K562 (cell line): Measurements from ENCODE around the gene NTM. TPM values are rescaled to one million over a fixed set of nuclear protein-coding genes. Genes with fewer than 3 reads are reported as not detected.

Experiments used
- ATF7 ChIP-seq: fragments of 450-650 bp; IDR thresholded peaks from 2 replicates; pipeline ENCODE4 v1.7.1; 2014; ENCODE audit warnings: mild to moderate bottlenecking, moderate library complexity
- DDX20 ChIP-seq: fragments of 450-650 bp; IDR thresholded peaks from 2 replicates; pipeline ENCODE4 v1.6.1; 2016; ENCODE audit warnings: missing genetic modification characterization, low read depth, mild to moderate bottlenecking, missing compliant biosample characterization, moderate library complexity
- NBN ChIP-seq: fragments of 450-650 bp; IDR thresholded peaks from 2 replicates; pipeline ENCODE4 v1.6.1; 2016; ENCODE audit warnings: low read depth, mild to moderate bottlenecking
- NCOA2 ChIP-seq, 2 experiments: fragments of 450-650 bp; IDR thresholded peaks; 2 replicates each; pipeline ENCODE4 v1.6.1; 2018; ENCODE audit warnings: mild to moderate bottlenecking in 2 of 2, moderate library complexity in 1 of 2; ENCODE audit not compliant: partially characterized antibody in 2 of 2
- NFYB ChIP-seq: IDR thresholded peaks from 2 replicates; pipeline ENCODE4 v1.6.1; 2011; ENCODE audit warnings: mild to moderate bottlenecking, moderate library complexity; ENCODE audit not compliant: insufficient read length; ENCODE audit errors: extremely low read depth
- NR1H2 ChIP-seq: sonication (generic); formaldehyde crosslinking; IDR thresholded peaks from 2 replicates; pipeline ENCODE4 v1.4.0; 2020; ENCODE audit warnings: mild to moderate bottlenecking, missing genetic modification reagents
- POLR2AphosphoS5 ChIP-seq: IDR thresholded peaks from 2 replicates; pipeline ENCODE4 v1.6.1; 2011; ENCODE audit warnings: mild to moderate bottlenecking, low read depth, low read length, moderate library complexity; ENCODE audit not compliant: control insufficient read depth, insufficient read depth
- RNF219 ChIP-seq: fragments of 250-450 bp; sonication (Bioruptor Pico); IDR thresholded peaks from 2 replicates; pipeline ENCODE4 v1.5.0; 2022; ENCODE audit warnings: mild to moderate bottlenecking
- TCF7 ChIP-seq: sonication (generic); IDR thresholded peaks from 2 replicates; pipeline ENCODE4 v1.6.1; 2016; ENCODE audit warnings: antibody characterized with exemption, borderline replicate concordance
- ZNF318 ChIP-seq, 2 experiments: fragments of 450-650 bp; IDR thresholded peaks; 2 replicates each; pipeline ENCODE4 v1.6.1; 2016; ENCODE audit warnings: mild to moderate bottlenecking in 2 of 2, borderline replicate concordance in 1 of 2, low read depth in 1 of 2, moderate library complexity in 1 of 2
- polyA plus RNA-seq, 8 experiments: library from polyadenylated mRNA; depleted of rRNA in 4 of 8; stranded (reverse) in 5 of 8; unstranded in 3 of 8; fragments of >200 nt; fragmentation: Nextera tagmentation in 2 of 8; fragmentation: Illumina TruSeq in 1 of 8; extraction: Ambion mirVana in 2 of 8; extraction: Trizol in 1 of 8; gene quantifications; 2 replicates each; pipeline versions ENCODE4 v1.2.1 to v1.2.3, GENCODE V29; 2011 to 2014; ENCODE audit warnings: inconsistent platforms in 1 of 8, missing spikeins in 1 of 8
- total RNA-seq, 7 experiments: library from RNA; depleted of rRNA in 6 of 7; stranded (reverse); fragments of >200 nt in 6 of 7; fragmentation: Illumina TruSeq in 2 of 7; extraction: Trizol in 2 of 7; gene quantifications; 2 replicates each; pipeline versions ENCODE4 v1.2.1 to v1.2.3, GENCODE V29; 2011 to 2021; ENCODE audit warnings: low replicate concordance in 1 of 7

The NTM gene
- total and polyA plus RNA-seq, 9 of the 15 experiments (the other 6 are each of a cell fraction or from before 2014, with no cell fraction given): not detected

GRCh38 chr11:131750152-131750551 lies 379.7 kb downstream of the NTM start (continued):
- TF ChIP-seq ZNF318 (IDR thresholded peaks at IDR 0.05; ENCODE audit: borderline replicate concordance in 1 of 2, low read depth in 1 of 2) (no peak), NCOA2 (IDR thresholded peaks at IDR 0.05; ENCODE audit: partially characterized antibody in 2 of 2) (no peak), DDX20 (tag) (no peak), NBN (no peak), NR1H2 (CRISPR knock-in tag) (no peak), POLR2AphosphoS5 (no peak), RNF219 (CRISPR knock-in tag) (no peak), TCF7 (no peak), ATF7 (no peak), NFYB (no peak)
